GM21367 (cell line): ENCODE data around the gene FBLN2.

Experiments used
- ATAC-seq: cut with Tn5 transposase; IDR thresholded peaks from one replicate; pipeline ENCODE4 v1.9.1; 2021; ENCODE audit not compliant: unreplicated experiment

FBLN2 gene

DNA sequence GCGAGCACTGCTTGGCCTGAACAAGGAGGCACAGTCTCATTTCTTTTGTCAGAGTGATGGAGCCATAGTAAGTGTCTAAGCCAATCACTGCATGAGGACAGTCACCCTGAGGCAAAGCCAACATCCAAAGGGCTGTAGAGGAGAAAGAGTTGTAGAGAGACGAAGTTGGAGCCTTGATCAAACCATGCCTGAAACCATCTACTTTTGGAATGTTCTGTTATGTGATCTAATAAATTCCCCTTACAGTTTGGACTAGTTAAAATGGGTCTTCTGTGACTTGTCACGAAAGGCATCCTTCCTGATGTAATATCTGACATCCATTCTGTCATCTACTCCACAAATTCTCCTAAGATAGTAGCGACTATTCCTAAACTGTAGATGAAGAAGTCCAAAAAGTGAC lies 128.3 kb downstream of the FBLN2 start:
- no peak for ATAC-seq

DNA sequence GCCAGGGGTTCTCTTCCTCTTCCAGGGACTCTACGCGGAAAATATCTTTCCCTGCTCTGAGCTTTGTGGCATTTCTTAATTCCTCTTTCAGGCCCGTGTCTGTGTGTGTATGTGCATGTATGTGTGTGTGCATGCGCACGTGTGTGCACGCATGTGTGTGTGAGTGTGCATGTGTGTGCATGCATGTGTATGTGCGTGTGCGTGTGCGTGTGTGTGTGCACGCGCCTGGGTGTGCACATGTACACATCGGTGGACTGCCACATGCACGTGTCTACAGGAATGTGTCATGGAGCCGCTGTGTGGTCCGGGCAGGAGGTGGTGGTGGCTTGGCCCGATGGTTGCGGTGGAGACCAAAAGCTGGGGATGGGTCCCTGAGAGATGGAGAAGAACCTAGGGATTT lies 133.0 kb downstream of the FBLN2 start:
- no peak for ATAC-seq

DNA sequence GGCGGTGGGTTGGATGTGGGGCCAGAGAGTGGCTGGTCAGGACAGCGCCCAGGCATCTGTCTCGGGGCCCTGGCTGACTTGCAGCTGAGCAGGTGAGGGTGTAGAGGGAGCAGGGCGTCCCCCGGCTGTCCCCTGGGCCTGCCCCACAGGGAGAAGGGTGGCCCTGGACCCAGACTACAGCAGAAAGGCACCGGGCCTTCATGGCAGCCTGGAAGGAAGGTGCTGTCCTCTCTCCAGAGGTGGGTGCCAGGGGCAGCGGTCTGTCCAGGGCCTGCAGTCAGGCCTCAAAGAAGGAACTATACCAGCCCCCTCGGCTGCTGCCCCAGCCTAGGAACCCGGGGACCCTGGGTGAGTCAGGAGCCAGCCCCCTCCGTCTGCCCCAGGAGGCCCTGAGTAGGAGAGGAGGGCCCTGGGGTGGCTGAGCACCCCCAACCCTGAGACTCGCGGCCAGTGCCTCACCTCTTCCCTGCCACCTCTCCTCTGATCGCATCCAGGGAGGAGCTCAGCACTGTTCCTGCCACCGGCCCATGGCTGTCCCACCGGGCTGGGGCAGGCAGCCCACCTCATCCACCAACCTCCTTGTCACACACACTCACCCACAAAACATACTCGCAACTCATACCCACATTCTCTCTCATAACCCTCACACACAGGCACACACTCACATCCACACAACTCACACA lies 133.5 kb downstream of the FBLN2 start:
- no peak for ATAC-seq

DNA sequence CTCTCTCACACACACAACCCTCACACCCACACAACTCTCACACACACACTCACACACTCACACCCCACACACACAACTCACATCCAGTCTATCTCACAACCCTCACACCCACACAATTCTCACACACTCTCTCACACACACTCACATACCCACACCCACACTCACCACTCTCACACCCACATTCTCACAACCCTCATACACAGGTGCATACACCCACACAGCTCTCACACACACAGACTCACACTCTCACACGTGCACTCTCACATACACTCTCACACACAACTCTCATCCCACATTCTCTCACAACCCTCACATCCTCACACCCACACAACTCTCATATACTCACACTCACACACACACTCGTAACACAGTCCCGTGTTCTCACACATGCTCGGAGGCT lies 134.4 kb downstream of the FBLN2 start:
- ATAC-seq, result no peak

DNA sequence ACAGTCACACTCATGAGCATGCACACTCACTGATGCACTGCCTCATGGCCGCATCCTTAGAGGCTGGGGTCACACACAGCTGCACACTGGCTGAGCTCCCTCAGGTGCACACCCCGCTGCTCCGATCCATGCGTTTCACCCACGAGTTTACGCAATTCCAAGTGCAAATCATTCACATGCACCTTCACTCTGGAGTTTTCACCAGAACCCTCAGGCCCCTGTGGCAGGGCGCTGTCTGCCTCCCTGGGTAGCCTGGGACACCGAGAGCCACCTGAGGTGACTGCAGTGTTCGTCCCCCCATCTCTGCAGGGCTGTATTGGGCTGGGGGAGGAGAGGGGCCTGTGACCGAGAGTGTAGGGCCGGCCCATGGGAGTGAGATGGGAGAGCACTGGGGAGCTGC lies 134.8 kb downstream of the FBLN2 start:
- ATAC-seq, result no peak

DNA sequence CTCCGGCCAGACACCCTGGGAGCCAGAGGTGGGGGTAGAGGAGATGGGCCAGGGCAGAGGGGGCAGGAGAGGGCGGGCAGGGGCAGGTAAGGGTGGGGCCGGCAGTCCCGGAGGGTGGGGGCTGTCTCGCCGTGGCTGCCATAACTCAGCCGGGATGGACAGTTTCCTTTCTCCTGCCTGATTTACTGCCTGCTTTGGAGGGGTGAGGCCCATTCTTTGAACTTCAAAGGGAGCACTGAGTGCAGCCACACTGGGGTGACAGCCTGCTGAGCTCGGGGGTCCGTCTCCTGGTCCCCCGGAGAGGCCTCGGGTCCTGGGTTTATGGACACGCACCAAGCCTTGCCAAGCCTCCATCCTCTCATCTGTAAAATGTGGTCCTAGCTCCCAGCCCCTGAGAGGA lies 135.4 kb downstream of the FBLN2 start:
- ATAC-seq, result no peak

DNA sequence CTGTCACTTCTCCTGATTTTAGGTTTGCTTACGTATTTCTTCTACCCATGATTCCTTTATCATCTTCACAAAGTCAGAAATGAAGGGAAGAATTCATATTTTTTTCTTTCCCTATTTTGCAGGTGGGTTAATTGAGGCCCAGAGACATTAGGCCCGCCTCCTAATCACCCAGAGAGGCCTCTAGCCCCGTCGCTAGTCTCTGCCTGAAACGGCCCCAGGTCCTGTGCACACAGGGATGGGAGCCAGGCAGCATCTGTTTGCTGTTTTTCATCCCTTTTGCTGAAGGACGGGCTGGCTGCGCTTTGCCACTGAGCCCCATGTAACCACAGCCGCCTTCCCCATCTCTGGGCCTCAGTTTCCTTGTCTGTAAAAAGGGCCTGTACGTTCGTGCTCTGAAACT lies 135.9 kb downstream of the FBLN2 start:
- no peak for ATAC-seq

DNA sequence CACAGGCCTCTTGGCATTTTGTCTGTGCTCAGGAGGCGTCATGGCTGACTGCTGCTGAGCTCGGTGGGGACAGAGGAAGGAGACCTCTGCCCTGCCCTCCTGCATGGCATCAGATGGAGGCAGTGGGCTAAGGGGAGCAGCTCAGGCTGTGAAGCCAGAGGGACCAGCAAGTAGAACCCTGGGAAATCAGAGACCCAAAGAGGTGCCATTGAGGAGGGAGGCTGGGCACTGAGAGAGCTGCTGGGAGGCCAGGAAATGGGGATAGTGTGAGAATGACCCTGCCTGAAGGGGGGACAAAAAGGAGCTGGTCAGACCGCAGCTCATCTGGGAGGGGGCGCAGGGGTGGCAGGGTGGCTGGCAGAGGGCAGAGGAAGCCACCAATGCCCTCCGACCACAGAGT lies 136.8 kb downstream of the FBLN2 start:
- no peak for ATAC-seq

DNA sequence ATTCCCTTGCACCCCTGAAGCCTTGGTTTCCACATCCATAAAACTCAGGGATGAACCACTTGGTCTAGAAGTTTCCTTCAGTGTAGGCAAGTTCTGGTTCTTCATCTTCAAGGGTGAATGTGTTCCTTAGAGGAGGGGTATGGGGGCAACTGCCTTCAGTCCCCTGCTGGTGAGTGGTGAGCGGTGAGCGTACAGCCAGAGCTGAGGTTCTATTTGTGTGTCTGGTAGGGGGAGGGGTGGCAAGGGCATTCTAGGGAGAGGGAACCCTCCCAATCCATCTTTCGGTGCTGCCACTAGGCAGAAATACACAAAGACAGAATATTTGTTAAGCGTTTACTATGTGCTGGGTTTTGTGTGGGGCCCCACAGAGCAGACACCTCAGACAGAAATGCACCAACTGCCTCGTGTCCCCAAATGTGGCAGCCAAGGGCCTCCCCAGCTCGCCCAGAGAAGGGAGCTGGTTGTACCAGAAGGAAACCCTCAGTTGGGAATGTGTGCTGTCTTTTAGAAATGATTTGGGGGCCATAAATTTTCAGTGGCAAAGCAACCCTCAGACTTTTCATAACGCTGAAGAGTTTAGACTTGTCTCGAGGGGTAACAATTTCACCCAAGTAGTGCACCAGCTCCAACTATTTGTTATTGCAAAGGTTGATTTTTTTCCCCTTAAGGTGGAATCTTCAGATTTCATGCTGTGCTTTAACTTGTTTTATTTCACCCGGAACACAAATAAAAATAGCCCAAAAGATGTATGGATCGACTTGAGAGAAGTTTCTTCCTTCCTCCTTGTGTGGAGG lies 137.6 kb downstream of the FBLN2 start:
- no peak for ATAC-seq

DNA sequence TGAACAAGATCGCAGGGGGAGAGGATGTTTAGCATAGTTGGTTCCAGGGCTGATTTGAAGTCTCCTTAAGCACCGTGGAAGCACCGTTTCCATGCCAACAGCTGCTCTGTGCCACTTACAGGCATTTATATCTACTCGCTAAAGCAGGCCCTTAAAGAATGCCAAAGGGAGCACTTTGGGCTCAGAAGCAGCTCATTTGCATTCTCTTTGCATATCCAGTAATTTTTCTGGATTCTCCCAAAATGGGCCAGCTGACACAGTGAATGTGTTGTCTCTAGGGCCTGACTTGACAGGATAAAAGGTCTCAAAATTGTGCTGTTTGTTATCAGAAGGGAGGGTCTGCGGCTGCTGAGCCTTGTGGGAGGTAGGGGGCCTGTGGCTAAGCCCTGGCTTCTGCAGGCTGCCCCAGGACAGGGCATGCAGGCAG lies 138.6 kb downstream of the FBLN2 start:
- ATAC-seq, result no peak
